H7 (cell line): ENCODE data around the gene PSENEN. TPM values are rescaled to one million over a fixed set of nuclear protein-coding genes. Genes with fewer than 3 reads are reported as not detected.
"Not testable (repeated sequence)": the region's sequence is repeated elsewhere in the genome, so short reads cannot be mapped to it uniquely, and the experiment has no call there.

Experiments
- DNase-seq: peaks from one replicate; pipeline ENCODE4 v3.0.0; 2012
- H3K27me3 ChIP-seq: 2 replicates; pipeline ENCODE4 v1.6.0; 2011; ENCODE audit warnings: mild to moderate bottlenecking, low read length; ENCODE audit not compliant: control insufficient read depth, insufficient read depth
- H3K36me3 ChIP-seq: replicated peaks from 2 replicates; pipeline ENCODE4 v1.5.1; 2011; ENCODE audit warnings: low read length; ENCODE audit not compliant: control insufficient read depth, insufficient read depth
- H3K4me3 ChIP-seq: 2 replicates; pipeline ENCODE4 v1.5.1; 2011; ENCODE audit warnings: low read depth, mild to moderate bottlenecking, control low read depth, low read length, moderate library complexity; ENCODE audit not compliant: insufficient read depth
- total RNA-seq: library from RNA; depleted of rRNA; stranded (reverse); fragments of >200 nt; shearing (Covaris generic); gene quantifications from 2 replicates; pipeline ENCODE4 v1.2.3, GENCODE V29; 2014

Gene PSENEN
- total RNA-seq, 1 experiment from 2014 or later = 58.6 TPM

DNA sequence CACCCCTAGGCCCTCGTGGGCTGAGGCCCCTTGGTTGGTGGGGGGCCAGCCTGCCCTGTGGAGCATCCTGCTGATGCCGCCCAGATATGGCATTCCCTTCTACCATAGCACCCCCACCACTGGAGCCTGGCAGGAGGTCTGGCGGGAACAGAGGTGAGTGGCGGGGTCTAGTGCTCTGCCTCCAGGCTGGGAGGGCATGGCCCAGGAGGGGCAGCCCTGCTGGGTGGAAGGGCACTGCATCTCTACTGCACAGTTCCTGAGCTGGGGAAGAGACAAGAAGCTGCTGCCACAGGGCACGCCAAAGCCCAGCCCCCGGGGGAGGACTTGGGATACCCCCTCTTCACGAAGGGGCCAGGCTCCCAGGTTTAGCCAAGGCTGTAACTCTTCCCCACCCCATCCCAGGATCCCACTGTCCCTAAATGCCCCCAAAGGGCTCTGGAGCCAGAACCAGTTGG lies 30.1 kb upstream of the PSENEN start:
- peaks cover 3% of the 10 kb centered on the region for H3K27me3 ChIP-seq
- peak overlapping the region; percentile 94 for H3K4me3 ChIP-seq

DNA sequence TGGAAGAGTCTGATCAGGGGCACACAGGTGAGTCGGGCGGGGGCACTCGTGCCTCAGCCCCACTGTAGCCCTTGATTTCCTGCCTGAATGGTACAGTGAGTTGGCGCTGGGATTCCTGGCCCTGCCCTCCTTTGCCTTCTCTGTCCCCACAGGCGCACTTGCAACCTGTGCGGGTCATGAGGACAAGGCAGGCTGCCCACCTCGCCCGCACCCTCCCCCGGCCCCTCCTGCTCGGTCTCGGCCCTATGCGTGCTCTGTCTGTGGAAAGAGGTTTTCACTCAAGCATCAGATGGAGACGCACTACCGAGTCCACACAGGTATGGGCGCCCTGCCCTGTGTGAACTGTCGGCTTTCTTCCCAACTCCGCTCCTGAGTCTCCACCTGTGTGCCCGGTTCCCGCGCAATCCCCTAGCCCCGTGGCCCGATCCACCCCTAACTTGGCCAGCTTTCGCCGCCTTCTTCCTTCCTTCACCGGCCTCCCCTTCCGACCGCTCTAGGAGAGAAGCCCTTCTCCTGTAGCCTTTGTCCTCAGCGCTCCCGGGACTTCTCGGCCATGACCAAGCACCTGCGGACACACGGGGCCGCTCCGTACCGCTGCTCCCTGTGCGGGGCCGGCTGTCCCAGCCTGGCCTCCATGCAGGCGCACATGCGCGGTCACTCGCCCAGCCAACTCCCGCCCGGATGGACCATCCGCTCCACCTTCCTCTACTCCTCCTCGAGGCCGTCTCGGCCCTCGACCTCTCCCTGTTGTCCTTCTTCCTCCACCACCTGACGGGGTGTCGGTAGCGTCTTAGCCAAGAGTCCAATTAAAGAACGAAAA lies 29.3 kb upstream of the PSENEN start:
- Histone ChIP-seq H3K4me3 (peak overlapping the region; percentile 94), H3K36me3 (peaks cover 3% of the 10 kb centered on the region), H3K27me3 (peaks cover 3% of the 10 kb centered on the region)
- peak; percentile 89 for DNase-seq

More for the DNA sequence above, 30.1 kb upstream of the PSENEN start:
- DNase-seq = peak; percentile 56
- peaks cover 3% of the 10 kb centered on the region for H3K36me3 ChIP-seq

DNA sequence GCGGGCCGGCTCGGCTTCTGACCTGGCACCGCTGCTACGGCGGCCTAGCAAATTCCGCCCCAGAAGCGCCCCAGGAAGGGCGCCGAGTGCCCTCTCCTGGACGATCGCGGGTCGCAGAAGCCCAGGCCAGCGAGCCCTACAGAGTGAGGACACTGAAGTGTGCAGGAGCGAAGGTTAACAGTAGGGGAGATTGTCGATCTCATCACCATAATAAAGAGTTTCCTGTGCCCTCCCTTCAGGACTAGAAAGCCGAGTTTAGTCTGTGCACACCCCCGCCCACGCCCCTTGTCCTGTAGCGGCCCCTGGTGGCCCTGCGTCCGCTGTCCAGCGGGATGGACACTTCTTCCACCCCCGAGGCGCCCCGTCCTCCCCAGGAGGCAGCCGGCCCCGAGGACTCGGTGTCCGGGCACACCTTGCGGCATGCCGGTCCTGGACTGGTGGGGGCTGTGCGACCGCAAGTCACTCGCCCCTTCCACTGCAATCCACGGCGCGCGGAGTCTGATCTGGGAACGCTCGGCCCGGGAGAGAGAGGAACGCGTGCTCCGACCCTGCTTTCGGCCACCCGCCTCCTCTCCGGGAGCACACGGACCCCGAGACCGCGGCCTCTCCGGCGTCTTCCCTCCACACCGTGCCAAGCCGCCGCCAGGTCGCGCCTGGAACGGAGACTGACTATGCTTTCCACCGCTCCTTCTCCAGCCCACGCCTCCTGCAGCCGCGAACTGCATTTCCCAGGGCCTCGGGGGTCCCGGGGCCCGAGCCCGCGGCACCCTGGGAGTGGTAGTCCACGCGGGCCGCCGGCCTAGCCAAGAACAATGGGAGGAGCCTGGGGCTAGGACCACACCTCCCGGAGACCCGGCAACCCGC lies 28.4 kb upstream of the PSENEN start:
- H3K4me3 ChIP-seq = peak overlapping the region; percentile 94
- H3K36me3 ChIP-seq = peaks cover 6% of the 10 kb centered on the region
- peak; percentile 100 for DNase-seq
- H3K27me3 ChIP-seq = peaks cover 3% of the 10 kb centered on the region

DNA sequence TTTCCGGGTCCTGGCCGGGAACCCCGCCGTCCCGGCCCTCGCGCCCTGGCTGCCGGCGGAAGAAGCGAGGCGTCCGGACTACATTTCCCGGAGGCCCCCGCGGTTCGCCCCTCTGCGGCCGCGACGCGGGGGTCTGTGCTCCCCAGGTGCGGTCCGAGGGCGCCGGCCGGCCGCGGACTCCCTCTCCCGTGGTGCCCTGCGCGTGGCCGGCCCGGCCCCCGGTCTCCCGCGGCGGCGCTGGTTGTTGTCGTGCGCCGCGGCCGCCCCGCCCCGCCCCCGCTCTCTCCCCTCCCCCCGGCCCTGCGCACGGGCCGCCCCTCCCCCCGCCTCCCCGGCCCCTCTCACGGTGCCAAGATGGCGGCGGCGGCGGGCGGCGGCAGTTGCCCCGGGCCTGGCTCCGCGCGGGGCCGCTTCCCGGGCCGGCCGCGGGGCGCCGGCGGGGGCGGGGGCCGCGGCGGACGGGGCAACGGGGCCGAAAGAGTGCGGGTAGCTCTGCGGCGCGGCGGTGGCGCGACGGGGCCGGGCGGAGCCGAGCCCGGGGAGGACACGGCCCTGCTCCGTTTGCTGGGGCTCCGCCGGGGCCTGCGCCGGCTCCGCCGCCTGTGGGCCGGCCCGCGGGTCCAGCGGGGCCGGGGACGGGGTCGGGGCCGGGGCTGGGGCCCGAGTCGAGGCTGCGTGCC lies 27.6 kb upstream of the PSENEN start, which contains the start of gene KMT2B:
TSS of gene KMT2B (plus strand) at position 339 of the 680 bp plus-strand sequence. CDS start at position 355, 16 bp downstream.
- Histone ChIP-seq H3K27me3 (peaks cover 3% of the 10 kb centered on the region), H3K4me3 (peak within 1 kb of the TSS; percentile 94), H3K36me3 (peaks cover 10% of the 10 kb centered on the region)
- peak; percentile 100 for DNase-seq

DNA sequence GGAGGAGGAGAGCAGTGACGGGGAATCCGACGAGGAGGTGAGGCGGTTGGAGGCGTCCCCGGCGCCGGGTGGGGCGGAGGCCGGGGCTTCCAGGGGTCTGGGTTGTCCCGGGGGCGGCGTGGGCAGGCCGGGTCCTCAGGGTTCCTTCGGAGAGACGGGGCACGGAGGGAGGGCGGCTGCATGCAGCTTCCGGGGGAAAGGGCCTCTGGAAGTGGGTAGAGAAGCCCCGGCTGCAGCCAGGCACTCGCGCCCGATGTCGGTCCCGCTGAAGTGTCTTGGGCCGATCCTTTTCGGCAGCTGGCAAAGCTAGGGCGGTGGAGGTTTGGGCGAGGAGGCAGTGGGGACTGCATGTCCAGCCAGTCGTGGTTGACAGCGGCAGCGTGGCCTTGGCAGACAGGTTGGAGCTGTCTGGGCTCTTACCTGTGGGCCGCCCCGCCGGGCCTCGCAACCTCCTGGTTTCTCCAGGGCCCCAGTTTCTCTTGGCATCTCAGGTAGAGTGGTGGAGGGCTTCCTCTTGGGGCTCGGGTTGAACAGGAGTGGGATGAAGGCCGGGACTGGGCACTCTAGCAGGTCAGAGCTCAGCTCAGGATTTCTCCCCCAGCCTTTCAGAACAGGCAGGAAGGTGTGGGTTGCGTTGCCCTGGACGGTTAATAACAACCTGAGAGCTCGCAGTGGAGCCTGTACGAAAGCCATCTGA lies 27.0 kb upstream of the PSENEN start:
- Histone ChIP-seq H3K4me3 (peak overlapping the region; percentile 80), H3K27me3 (peaks cover 3% of the 10 kb centered on the region), H3K36me3 (peaks cover 17% of the 10 kb centered on the region)
- peak; percentile 79 for DNase-seq

DNA sequence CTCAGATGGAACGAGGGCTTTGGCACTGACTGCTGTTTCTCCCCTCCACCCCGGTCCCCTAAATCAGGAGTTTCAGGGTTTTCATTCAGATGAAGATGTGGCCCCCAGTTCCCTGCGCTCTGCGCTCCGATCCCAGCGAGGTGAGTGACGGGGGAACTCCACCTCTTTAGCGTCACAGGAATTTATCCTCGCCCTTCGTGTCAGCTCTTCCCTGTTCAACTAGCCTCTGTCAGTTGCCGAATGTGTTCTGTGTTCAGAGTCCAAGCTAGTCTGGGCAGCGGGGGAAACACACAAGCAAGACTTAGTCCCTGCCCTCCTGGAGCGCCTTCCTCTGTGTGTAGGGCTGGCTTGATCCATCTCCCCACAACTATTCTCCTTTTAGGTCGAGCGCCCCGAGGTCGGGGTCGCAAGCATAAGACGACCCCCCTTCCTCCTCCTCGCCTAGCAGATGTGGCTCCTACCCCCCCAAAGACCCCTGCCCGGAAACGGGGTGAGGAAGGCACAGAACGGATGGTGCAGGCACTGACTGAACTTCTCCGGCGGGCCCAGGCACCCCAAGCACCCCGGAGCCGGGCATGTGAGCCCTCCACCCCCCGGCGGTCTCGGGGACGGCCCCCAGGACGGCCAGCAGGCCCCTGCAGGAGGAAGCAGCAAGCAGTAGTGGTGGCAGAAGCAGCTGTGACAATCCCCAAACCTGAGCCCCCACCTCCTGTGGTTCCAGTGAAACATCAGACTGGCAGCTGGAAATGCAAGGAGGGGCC lies 25.9 kb upstream of the PSENEN start:
- H3K4me3 ChIP-seq = no peak overlapping the region
- H3K27me3 ChIP-seq = peaks cover 3% of the 10 kb centered on the region
- DNase-seq = peak; percentile 57
- peaks cover 19% of the 10 kb centered on the region for H3K36me3 ChIP-seq

DNA sequence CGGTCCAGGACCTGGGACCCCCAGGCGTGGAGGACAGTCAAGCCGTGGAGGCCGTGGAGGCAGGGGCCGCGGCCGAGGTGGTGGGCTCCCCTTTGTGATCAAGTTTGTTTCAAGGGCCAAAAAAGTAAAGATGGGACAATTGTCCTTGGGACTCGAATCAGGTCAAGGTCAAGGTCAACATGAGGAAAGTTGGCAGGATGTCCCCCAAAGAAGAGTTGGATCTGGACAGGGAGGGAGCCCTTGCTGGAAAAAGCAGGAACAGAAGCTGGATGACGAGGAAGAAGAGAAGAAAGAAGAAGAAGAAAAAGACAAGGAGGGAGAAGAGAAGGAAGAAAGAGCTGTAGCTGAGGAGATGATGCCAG lies 25.3 kb upstream of the PSENEN start:
- DNase-seq = no peak
- Histone ChIP-seq H3K36me3 (peaks cover 25% of the 10 kb centered on the region), H3K4me3 (no peak overlapping the region), H3K27me3 (peaks cover 3% of the 10 kb centered on the region)

DNA sequence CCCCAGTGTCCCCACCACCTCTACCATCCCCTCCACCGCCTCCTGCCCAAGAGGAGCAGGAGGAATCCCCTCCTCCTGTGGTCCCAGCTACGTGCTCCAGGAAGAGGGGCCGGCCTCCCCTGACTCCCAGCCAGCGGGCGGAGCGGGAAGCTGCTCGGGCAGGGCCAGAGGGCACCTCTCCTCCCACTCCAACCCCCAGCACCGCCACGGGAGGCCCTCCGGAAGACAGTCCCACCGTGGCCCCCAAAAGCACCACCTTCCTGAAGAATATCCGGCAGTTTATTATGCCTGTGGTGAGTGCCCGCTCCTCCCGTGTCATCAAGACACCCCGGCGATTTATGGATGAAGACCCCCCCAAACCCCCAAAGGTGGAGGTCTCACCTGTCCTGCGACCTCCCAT lies 24.8 kb upstream of the PSENEN start:
- peak; percentile 52 for DNase-seq
- peaks cover 27% of the 10 kb centered on the region for H3K36me3 ChIP-seq
- H3K27me3 ChIP-seq = peaks cover under 1% of the 10 kb centered on the region
- H3K4me3 ChIP-seq = no peak overlapping the region

DNA sequence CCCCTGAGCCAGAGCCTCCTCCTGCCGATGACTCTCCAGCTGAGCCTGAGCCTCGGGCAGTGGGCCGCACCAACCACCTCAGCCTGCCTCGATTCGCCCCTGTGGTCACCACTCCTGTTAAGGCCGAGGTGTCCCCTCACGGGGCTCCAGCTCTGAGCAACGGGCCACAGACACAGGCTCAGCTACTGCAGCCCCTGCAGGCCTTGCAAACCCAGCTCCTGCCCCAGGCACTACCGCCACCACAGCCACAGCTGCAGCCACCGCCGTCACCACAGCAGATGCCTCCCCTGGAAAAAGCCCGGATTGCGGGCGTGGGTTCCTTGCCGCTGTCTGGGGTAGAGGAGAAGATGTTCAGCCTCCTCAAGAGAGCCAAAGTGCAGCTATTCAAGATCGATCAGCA lies 24.1 kb upstream of the PSENEN start:
- Histone ChIP-seq H3K4me3 (no peak overlapping the region), H3K27me3 (no peaks in the 10 kb centered on the region), H3K36me3 (peaks cover 31% of the 10 kb centered on the region)
- peak; percentile 44 for DNase-seq

DNA sequence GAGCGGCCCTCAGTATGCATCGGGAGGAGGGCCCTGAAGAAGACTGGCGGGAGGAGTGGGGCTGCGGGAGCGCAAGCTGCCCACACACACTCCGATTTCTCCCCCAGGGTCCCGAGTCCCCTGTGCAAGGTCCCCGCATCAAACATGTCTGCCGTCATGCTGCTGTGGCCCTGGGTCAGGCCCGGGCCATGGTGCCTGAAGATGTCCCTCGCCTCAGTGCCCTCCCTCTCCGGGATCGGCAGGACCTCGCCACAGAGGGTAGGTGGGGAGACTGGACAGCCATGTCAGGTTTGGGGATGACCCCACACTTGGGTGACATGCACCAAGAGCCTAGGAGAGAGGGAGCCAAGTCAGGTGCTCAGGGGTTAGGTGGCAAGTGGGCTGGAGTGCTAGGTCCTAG lies 23.0 kb upstream of the PSENEN start:
- peaks cover 38% of the 10 kb centered on the region for H3K36me3 ChIP-seq
- no peak for DNase-seq
- H3K4me3 ChIP-seq = no peak overlapping the region
- no peaks in the 10 kb centered on the region for H3K27me3 ChIP-seq

DNA sequence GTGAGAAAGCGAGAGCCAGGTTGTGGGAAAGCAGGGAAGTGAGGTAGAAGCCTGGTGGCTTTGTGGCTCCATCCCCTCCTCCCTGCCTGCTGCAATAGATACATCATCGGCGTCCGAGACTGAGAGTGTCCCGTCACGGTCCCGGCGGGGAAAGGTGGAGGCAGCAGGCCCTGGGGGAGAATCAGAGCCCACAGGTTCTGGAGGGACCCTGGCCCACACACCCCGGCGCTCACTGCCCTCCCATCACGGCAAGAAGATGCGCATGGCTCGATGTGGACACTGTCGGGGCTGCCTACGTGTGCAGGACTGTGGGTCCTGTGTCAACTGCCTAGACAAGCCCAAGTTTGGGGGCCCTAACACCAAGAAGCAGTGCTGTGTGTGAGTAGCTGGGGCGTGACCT lies 22.6 kb upstream of the PSENEN start:
- Histone ChIP-seq H3K36me3 (peaks cover 42% of the 10 kb centered on the region), H3K27me3 (no peaks in the 10 kb centered on the region)

DNA sequence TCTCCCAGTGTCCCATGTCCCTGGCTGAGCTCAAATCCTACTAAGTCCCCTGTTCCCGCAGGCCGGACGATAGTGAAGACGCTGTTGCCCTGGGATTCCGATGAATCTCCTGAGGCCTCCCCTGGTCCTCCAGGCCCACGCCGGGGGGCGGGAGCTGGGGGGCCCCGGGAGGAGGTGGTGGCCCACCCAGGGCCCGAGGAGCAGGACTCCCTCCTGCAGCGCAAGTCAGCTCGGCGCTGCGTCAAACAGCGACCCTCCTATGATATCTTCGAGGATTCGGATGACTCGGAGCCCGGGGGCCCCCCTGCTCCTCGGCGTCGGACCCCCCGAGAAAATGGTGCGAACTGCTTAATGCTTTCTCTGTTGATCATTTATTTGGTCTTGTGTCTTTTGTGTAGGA lies 21.8 kb upstream of the PSENEN start:
- Histone ChIP-seq H3K27me3 (no peaks in the 10 kb centered on the region), H3K36me3 (peaks cover 49% of the 10 kb centered on the region), H3K4me3 (no peak overlapping the region)
- DNase-seq = no peak

More for the DNA sequence above, 22.6 kb upstream of the PSENEN start:
- no peak overlapping the region for H3K4me3 ChIP-seq
- peak; percentile 28 for DNase-seq

DNA sequence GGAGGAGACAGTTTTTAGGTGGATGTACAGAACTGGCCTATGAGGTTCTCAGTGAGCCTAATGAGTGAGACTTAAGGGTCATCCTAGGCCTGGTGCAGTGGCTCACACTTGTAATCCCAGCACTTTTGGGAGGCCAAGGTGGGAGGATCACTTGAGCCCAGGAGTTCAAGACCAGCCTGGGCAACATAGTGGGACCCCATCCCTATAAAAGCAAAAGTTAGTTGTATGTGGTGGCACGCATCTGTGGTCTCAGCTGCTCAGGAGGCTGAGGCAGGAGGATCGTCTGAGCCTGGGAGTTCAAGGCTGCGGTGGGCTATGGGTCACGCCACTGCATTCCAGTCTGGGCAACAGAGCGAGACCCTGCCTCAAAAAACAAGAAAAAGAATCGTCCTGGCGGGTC lies 21.3 kb upstream of the PSENEN start:
- H3K36me3 ChIP-seq = peaks cover 53% of the 10 kb centered on the region
- not testable (repeated sequence) for H3K4me3 ChIP-seq, DNase-seq, H3K27me3 ChIP-seq
